ENCODE measurements around the gene HAO1.

HAO1 gene

DNA sequence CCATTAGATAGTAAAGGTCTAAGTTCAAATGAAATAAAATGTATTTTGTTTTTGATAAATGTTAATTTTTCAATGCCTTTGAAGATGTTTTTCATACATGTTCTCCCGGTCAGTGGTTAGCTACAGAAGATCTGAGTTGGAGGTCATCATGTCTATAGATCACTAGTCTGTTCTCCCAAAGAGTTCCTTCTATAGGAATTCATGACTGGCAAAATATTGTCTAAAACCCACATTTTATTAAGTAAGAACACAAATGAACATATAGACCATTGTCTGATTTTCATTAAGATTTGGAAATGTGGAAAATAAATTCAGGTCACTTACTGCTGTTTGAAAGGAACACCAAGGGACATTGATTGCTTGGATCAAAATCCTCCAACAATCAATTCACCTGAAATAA lies 23.6 kb downstream of the HAO1 start:
- no peaks in the 10 kb centered on the region for H3K79me2 ChIP-seq (ENCODE audit: insufficient read depth, low read length)
- no peaks in the 10 kb centered on the region for H3F3A ChIP-seq (ENCODE audit: low read depth)
- H3K36me3 ChIP-seq (ENCODE audit: insufficient read depth, low read length), result no peaks in the 10 kb centered on the region
- no peaks in the 10 kb centered on the region for H3K4me1 ChIP-seq (ENCODE audit: insufficient read depth, low read length, poor library complexity, severe bottlenecking)
- no peaks in the 10 kb centered on the region for H4K20me1 ChIP-seq (ENCODE audit: insufficient read depth, low read length, poor library complexity, severe bottlenecking)
- no peak overlapping the region for H3K4me3 ChIP-seq (ENCODE audit: low read length, poor library complexity, severe bottlenecking)
- H3K9me3 ChIP-seq (ENCODE audit: insufficient read depth, low read depth, low read length), result peaks cover 4% of the 10 kb centered on the region; the same call in 1 of the 2 replicates
- H3K4me2 ChIP-seq (ENCODE audit: low read depth, low read length, poor library complexity, severe bottlenecking), result no peak overlapping the region
- H3K9me2 ChIP-seq (replicated peaks; ENCODE audit: low read depth, low read length), result no peaks in the 10 kb centered on the region
- no peak overlapping the region for H2AFZ ChIP-seq (ENCODE audit: low read length)
- no peaks in the 10 kb centered on the region for H3K27me3 ChIP-seq (ENCODE audit: insufficient read depth, low read length, poor library complexity, severe bottlenecking)
- TF ChIP-seq CTCF (conservative IDR thresholded peaks at IDR 0.05; ENCODE audit: low read length) (no peak), EZH2phosphoT487 (IDR thresholded peaks at IDR 0.05; ENCODE audit: borderline replicate concordance) (no peak)
- H3K9ac ChIP-seq (ENCODE audit: low read depth, low read length, poor library complexity, severe bottlenecking), result no peak overlapping the region

DNA sequence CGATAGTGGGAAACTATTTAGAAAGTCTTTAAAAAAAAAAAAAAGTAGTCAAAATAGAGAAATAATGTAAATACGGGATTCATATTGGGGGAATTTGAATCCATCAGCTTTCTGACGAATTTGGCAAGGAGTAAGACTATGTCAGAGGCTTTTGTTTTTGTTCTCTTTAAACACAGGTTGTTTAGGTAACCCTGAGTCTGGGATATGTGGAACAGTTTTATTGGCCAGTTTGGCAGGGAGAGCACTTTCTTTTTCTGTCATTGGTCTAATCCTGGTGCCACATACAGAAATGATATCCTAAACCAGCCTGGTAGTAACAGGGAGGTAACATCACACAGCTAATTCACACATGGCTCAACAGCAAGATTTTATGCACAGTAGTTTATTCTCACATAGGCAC lies 27.7 kb downstream of the HAO1 start:
- TF ChIP-seq EZH2phosphoT487 (IDR thresholded peaks at IDR 0.05; ENCODE audit: borderline replicate concordance) (no peak), CTCF (conservative IDR thresholded peaks at IDR 0.05; ENCODE audit: low read length) (no peak)
- Histone ChIP-seq H3K4me3 (ENCODE audit: low read length, poor library complexity, severe bottlenecking) (no peak overlapping the region), H3K9me2 (replicated peaks; ENCODE audit: low read depth, low read length) (no peaks in the 10 kb centered on the region), H2AFZ (ENCODE audit: low read length) (no peak overlapping the region), H3K9ac (ENCODE audit: low read depth, low read length, poor library complexity, severe bottlenecking) (no peak overlapping the region), H3F3A (ENCODE audit: low read depth) (no peaks in the 10 kb centered on the region), H3K27me3 (ENCODE audit: insufficient read depth, low read length, poor library complexity, severe bottlenecking) (no peaks in the 10 kb centered on the region), H3K9me3 (ENCODE audit: insufficient read depth, low read depth, low read length) (no peaks in the 10 kb centered on the region), H3K79me2 (ENCODE audit: insufficient read depth, low read length) (no peaks in the 10 kb centered on the region), H3K36me3 (ENCODE audit: insufficient read depth, low read length) (no peaks in the 10 kb centered on the region), H3K4me1 (ENCODE audit: insufficient read depth, low read length, poor library complexity, severe bottlenecking) (no peaks in the 10 kb centered on the region), H4K20me1 (ENCODE audit: insufficient read depth, low read length, poor library complexity, severe bottlenecking) (no peaks in the 10 kb centered on the region), H3K4me2 (ENCODE audit: low read depth, low read length, poor library complexity, severe bottlenecking) (no peak overlapping the region)

DNA sequence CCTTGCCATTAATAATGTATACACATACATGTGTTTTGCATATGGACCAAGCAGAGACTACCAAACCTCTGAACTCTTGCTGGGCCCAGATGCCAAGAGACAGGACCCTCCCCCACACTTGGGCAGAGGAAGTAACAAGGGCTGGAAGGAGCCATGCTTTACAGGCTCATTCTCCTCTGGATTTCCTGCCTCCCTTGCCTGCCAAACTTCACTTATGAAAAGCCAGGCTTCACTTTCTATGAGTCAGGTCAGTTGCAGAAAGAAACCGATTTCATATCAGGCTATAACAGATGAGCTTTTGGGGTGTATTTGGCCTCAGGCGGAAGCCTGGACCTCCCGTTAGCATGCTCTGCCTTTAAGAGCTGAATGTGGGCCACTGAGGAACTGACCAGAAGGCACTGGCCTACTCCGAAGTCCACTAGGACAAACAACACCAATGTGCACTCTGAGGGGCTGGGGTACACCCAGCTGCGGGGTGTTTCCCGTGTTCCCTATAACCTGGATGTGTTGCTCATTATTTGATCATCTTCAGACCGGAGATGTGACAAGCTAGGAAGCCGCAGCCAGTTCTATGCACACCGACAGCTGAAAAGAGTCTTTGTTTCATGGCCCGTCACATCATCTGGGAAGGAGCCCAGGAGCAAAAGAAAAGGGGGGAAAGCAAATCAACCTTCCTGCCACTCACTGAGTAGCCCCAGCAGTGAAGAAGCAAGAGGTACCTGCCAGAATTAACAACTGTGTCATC lies 28.5 kb downstream of the HAO1 start:
- H4K20me1 ChIP-seq (ENCODE audit: insufficient read depth, low read length, poor library complexity, severe bottlenecking), result no peaks in the 10 kb centered on the region
- H3K4me3 ChIP-seq (ENCODE audit: low read length, poor library complexity, severe bottlenecking), result no peak overlapping the region
- H3K9ac ChIP-seq (ENCODE audit: low read depth, low read length, poor library complexity, severe bottlenecking), result no peak overlapping the region
- no peaks in the 10 kb centered on the region for H3K9me2 ChIP-seq (replicated peaks; ENCODE audit: low read depth, low read length)
- no peak for TF ChIP-seq EZH2phosphoT487 (IDR thresholded peaks at IDR 0.05; ENCODE audit: borderline replicate concordance)
- H3K36me3 ChIP-seq (ENCODE audit: insufficient read depth, low read length), result no peaks in the 10 kb centered on the region
- no peak overlapping the region for H3K4me2 ChIP-seq (ENCODE audit: low read depth, low read length, poor library complexity, severe bottlenecking)
- H3K79me2 ChIP-seq (ENCODE audit: insufficient read depth, low read length), result no peaks in the 10 kb centered on the region
- no peaks in the 10 kb centered on the region for H3K27me3 ChIP-seq (ENCODE audit: insufficient read depth, low read length, poor library complexity, severe bottlenecking)
- H3K9me3 ChIP-seq (ENCODE audit: insufficient read depth, low read depth, low read length), result no peaks in the 10 kb centered on the region
- H3F3A ChIP-seq (ENCODE audit: low read depth), result no peaks in the 10 kb centered on the region
- no peak overlapping the region for H2AFZ ChIP-seq (ENCODE audit: low read length)
- no peaks in the 10 kb centered on the region for H3K4me1 ChIP-seq (ENCODE audit: insufficient read depth, low read length, poor library complexity, severe bottlenecking)

DNA sequence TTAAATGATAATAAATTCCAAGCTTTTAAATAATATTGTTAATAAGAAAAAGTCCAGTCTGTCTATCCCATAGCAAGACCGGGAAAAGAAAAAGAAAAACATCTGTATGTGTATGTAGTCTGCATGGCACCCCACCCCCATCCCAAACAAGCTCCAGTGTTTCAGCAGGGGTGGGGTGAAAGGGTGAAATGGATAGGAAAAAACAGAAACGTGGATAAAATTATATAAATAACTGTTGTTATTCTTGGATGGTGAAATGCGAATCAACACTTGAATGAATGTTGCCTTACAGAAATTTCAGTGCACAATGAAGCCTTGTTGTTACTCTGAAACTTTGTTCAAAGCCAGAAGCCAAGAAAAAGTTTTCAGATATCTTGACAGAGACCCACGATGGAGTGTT lies 31.4 kb downstream of the HAO1 start:
- Histone ChIP-seq H3F3A (ENCODE audit: low read depth) (no peaks in the 10 kb centered on the region), H3K4me3 (ENCODE audit: low read length, poor library complexity, severe bottlenecking) (no peak overlapping the region), H3K9ac (ENCODE audit: low read depth, low read length, poor library complexity, severe bottlenecking) (no peak overlapping the region), H3K4me2 (ENCODE audit: low read depth, low read length, poor library complexity, severe bottlenecking) (no peak overlapping the region), H4K20me1 (ENCODE audit: insufficient read depth, low read length, poor library complexity, severe bottlenecking) (no peaks in the 10 kb centered on the region), H3K4me1 (ENCODE audit: insufficient read depth, low read length, poor library complexity, severe bottlenecking) (peaks cover 5% of the 10 kb centered on the region), H3K9me3 (ENCODE audit: insufficient read depth, low read depth, low read length) (no peaks in the 10 kb centered on the region), H3K36me3 (ENCODE audit: insufficient read depth, low read length) (no peaks in the 10 kb centered on the region), H2AFZ (ENCODE audit: low read length) (no peak overlapping the region), H3K9me2 (replicated peaks; ENCODE audit: low read depth, low read length) (no peaks in the 10 kb centered on the region), H3K79me2 (ENCODE audit: insufficient read depth, low read length) (no peaks in the 10 kb centered on the region), H3K27me3 (ENCODE audit: insufficient read depth, low read length, poor library complexity, severe bottlenecking) (no peaks in the 10 kb centered on the region)
- TF ChIP-seq EZH2phosphoT487 (IDR thresholded peaks at IDR 0.05; ENCODE audit: borderline replicate concordance), result no peak
- no peak for TF ChIP-seq CTCF (conservative IDR thresholded peaks at IDR 0.05; ENCODE audit: low read length)

Data from Loucy (cell line).